Stimulated activated CD4-positive, alpha-beta T cell treated with anti-CD3 and anti-CD28 coated beads, Interleukin-4, amount 100 ng/mL, for 4 hours (primary cell): Measurements from ENCODE around the gene SRGAP2B.
"Not testable (repeated sequence)": the region's sequence is repeated elsewhere in the genome, so short reads cannot be mapped to it uniquely, and the experiment has no call there.

Experiments
- DNase-seq, 2 experiments: peaks; one replicate each; pipeline ENCODE4 v3.0.0-alpha.2; 2020

SRGAP2B gene

GRCh38 chr1:144941710-144942109, 153.4 kb downstream of the SRGAP2B start:
- DNase-seq = not testable (repeated sequence)

- not testable (repeated sequence) for DNase-seq
Observed at GRCh38 chr1:144940054-144940453, 155.1 kb downstream of the SRGAP2B start.

- DNase-seq = not testable (repeated sequence)
Observed at GRCh38 chr1:144938627-144939026, 156.5 kb downstream of the SRGAP2B start.

GRCh38 chr1:144936186-144936732, 158.9 kb downstream of the SRGAP2B start:
- not testable (repeated sequence) for DNase-seq

GRCh38 chr1:144935310-144935709, 159.8 kb downstream of the SRGAP2B start:
- not testable (repeated sequence) for DNase-seq

- not testable (repeated sequence) for DNase-seq
Observed at GRCh38 chr1:144933014-144933413, 162.1 kb downstream of the SRGAP2B start.

- DNase-seq = not testable (repeated sequence)
Observed at GRCh38 chr1:144932153-144932552, 163.0 kb downstream of the SRGAP2B start.

GRCh38 chr1:144931553-144931952, 163.6 kb downstream of the SRGAP2B start:
- DNase-seq = not testable (repeated sequence)

- not testable (repeated sequence) for DNase-seq
Observed at GRCh38 chr1:144930085-144930777, 164.9 kb downstream of the SRGAP2B start.

- not testable (repeated sequence) for DNase-seq
Observed at GRCh38 chr1:144927292-144927691, 167.8 kb downstream of the SRGAP2B start.

GRCh38 chr1:144923640-144924039, 171.5 kb downstream of the SRGAP2B start:
- DNase-seq = not testable (repeated sequence)

- DNase-seq = not testable (repeated sequence)
Observed at GRCh38 chr1:144922785-144923184, 172.3 kb downstream of the SRGAP2B start.

GRCh38 chr1:144919106-144919505, 176.0 kb downstream of the SRGAP2B start:
- not testable (repeated sequence) for DNase-seq

GRCh38 chr1:144918027-144918603, 177.0 kb downstream of the SRGAP2B start:
- DNase-seq = not testable (repeated sequence)

GRCh38 chr1:144917154-144918026, 177.7 kb downstream of the SRGAP2B start:
- not testable (repeated sequence) for DNase-seq

GRCh38 chr1:144913977-144914734, 181.0 kb downstream of the SRGAP2B start:
- DNase-seq = not testable (repeated sequence)

- not testable (repeated sequence) for DNase-seq
Observed at GRCh38 chr1:144913458-144913857, 181.7 kb downstream of the SRGAP2B start.

- DNase-seq = not testable (repeated sequence)
Observed at GRCh38 chr1:144910729-144911128, 184.4 kb downstream of the SRGAP2B start.

GRCh38 chr1:144900841-144901240, 194.3 kb downstream of the SRGAP2B start:
- not testable (repeated sequence) for DNase-seq

- not testable (repeated sequence) for DNase-seq
Observed at GRCh38 chr1:144894454-144895201, 200.5 kb downstream of the SRGAP2B start.

GRCh38 chr1:144893710-144894438, 201.3 kb downstream of the SRGAP2B start:
- DNase-seq = not testable (repeated sequence)
